Activated CD4-positive, alpha-beta T cell treated with anti-CD3 and anti-CD28 coated beads, Interleukin-2, amount 10 ng/mL, durations not matched to agents 7 days and 5 days (primary cell): Measurements from ENCODE around the gene NINJ2. TPM values are rescaled to one million over a fixed set of nuclear protein-coding genes. Genes with fewer than 3 reads are reported as not detected.

Experiments used
- CTCF ChIA-PET: fragments of 350-600 bp; sonication (Branson Sonifier 250); formaldehyde crosslinking; loops from one replicate; lab custom pipeline; 2021; ENCODE audit warnings: antibody characterized with exemption; lab: Charles Lee
- POLR2A ChIA-PET: fragments of 350-600 bp; sonication (Branson Sonifier 250); formaldehyde crosslinking; loops from one replicate; lab custom pipeline; 2021; ENCODE audit warnings: antibody characterized with exemption; lab: Charles Lee
- DNase-seq: peaks from one replicate; pipeline ENCODE4 v3.0.0-alpha.2; 2020
- H3K27ac Mint-ChIP-seq: one replicate; pipeline ENCODE4 v1.8.0; 2021; ENCODE audit warnings: mild to moderate bottlenecking, moderate library complexity, mixed read lengths
- H3K27me3 Mint-ChIP-seq: one replicate; pipeline ENCODE4 v1.8.0; 2021; ENCODE audit warnings: mixed read lengths
- H3K36me3 Mint-ChIP-seq: one replicate; pipeline ENCODE4 v1.8.0; 2021; ENCODE audit warnings: low read depth, mixed read lengths
- H3K4me1 Mint-ChIP-seq: one replicate; pipeline ENCODE4 v1.8.0; 2021; ENCODE audit warnings: mixed read lengths
- H3K4me3 Mint-ChIP-seq: one replicate; pipeline ENCODE4 v1.8.0; 2021; ENCODE audit warnings: mild to moderate bottlenecking, moderate library complexity, mixed read lengths
- H3K9me3 Mint-ChIP-seq: one replicate; pipeline ENCODE4 v1.8.0; 2021; ENCODE audit warnings: mixed read lengths
- total RNA-seq, 2 experiments: library from RNA; stranded (reverse); gene quantifications; one replicate each; pipeline ENCODE4 v1.2.3, GENCODE V29; 2021

The NINJ2 gene
- total RNA-seq, 2 experiments from 2014 or later: 6.7 to 7.4 TPM

GRCh38 chr12:602700-603068 lies 60.6 kb downstream of the NINJ2 start:
- H3K36me3 Mint-ChIP-seq: no peaks in the 10 kb centered on the region
- no peak overlapping the region for H3K27ac Mint-ChIP-seq
- no peaks in the 10 kb centered on the region for H3K9me3 Mint-ChIP-seq
- no peaks in the 10 kb centered on the region for H3K27me3 Mint-ChIP-seq
- ChIA-PET POLR2A (no interaction called here), CTCF (interaction anchor here (0.6 to 2.0 kb wide), 4 partner anchors 9 to 343 kb away, joined by 3 to 7 read pairs (median 4); no protein-coding TSS in a partner anchor)
- H3K4me1 Mint-ChIP-seq: peaks cover 12% of the 10 kb centered on the region
- H3K4me3 Mint-ChIP-seq: no peak overlapping the region
- DNase-seq: no peak

GRCh38 chr12:601976-602699 lies 61.1 kb downstream of the NINJ2 start:
- Mint-ChIP-seq H3K9me3 (no peaks in the 10 kb centered on the region), H3K27ac (no peak overlapping the region), H3K36me3 (no peaks in the 10 kb centered on the region), H3K27me3 (no peaks in the 10 kb centered on the region), H3K4me1 (peaks cover 6% of the 10 kb centered on the region), H3K4me3 (no peak overlapping the region)
- ChIA-PET POLR2A (no interaction called here), CTCF (interaction anchor here (0.6 to 2.1 kb wide), 3 partner anchors 23 to 47 kb away, joined by 3 to 5 read pairs (median 3); no protein-coding TSS in a partner anchor)
- no peak for DNase-seq

GRCh38 chr12:599756-600155 lies 63.5 kb downstream of the NINJ2 start:
- H3K4me3 Mint-ChIP-seq: no peak overlapping the region
- H3K36me3 Mint-ChIP-seq: no peaks in the 10 kb centered on the region
- no peaks in the 10 kb centered on the region for H3K4me1 Mint-ChIP-seq
- ChIA-PET POLR2A (interaction anchor here (0.6 kb wide), 1 partner anchor 23 kb away, joined by 3 read pairs; no protein-coding TSS in a partner anchor), CTCF (interaction anchor here (0.5 to 2.2 kb wide), 7 partner anchors 10 to 154 kb away, joined by 3 to 6 read pairs (median 4); no protein-coding TSS in a partner anchor)
- no peaks in the 10 kb centered on the region for H3K9me3 Mint-ChIP-seq
- no peak for DNase-seq
- peaks cover 3% of the 10 kb centered on the region for H3K27me3 Mint-ChIP-seq
- no peak overlapping the region for H3K27ac Mint-ChIP-seq

- Mint-ChIP-seq H3K27ac (no peak overlapping the region), H3K36me3 (no peaks in the 10 kb centered on the region), H3K9me3 (no peaks in the 10 kb centered on the region), H3K27me3 (peaks cover 16% of the 10 kb centered on the region), H3K4me3 (no peak overlapping the region), H3K4me1 (no peaks in the 10 kb centered on the region)
- POLR2A ChIA-PET: no interaction called here
- CTCF ChIA-PET: interaction anchor here (1.4 to 2.2 kb wide), 4 partner anchors 12 to 153 kb away, joined by 3 to 8 read pairs (median 4); no protein-coding TSS in a partner anchor
- no peak for DNase-seq
These were observed 65.2 kb downstream of the NINJ2 start for GRCh38 chr12:597926-598568.

GRCh38 chr12:593396-594270 lies 69.6 kb downstream of the NINJ2 start:
- CTCF ChIA-PET: interaction anchor here (1.5 to 3.3 kb wide), 2 partner anchors 10 to 18 kb away, joined by 5 to 13 read pairs; no protein-coding TSS in a partner anchor

GRCh38 chr12:592024-592505 lies 71.2 kb downstream of the NINJ2 start:
- no peak overlapping the region for H3K4me3 Mint-ChIP-seq

More at GRCh38 chr12:593396-594270, 69.6 kb downstream of the NINJ2 start:
- no peak overlapping the region for H3K4me3 Mint-ChIP-seq
- H3K36me3 Mint-ChIP-seq: no peaks in the 10 kb centered on the region
- H3K27me3 Mint-ChIP-seq: peaks cover 17% of the 10 kb centered on the region
- H3K9me3 Mint-ChIP-seq: no peaks in the 10 kb centered on the region
- DNase-seq: no peak
- no peak overlapping the region for H3K27ac Mint-ChIP-seq
- POLR2A ChIA-PET: interaction anchor here (0.6 kb wide), 1 partner anchor 13 kb away, joined by 5 read pairs; no protein-coding TSS in a partner anchor
- peaks cover 3% of the 10 kb centered on the region for H3K4me1 Mint-ChIP-seq

GRCh38 chr12:591167-592023 lies 71.8 kb downstream of the NINJ2 start:
- Mint-ChIP-seq H3K4me1 (peaks cover 3% of the 10 kb centered on the region), H3K36me3 (no peaks in the 10 kb centered on the region), H3K4me3 (no peak overlapping the region), H3K9me3 (no peaks in the 10 kb centered on the region), H3K27ac (no peak overlapping the region), H3K27me3 (peaks cover 17% of the 10 kb centered on the region)
- no peak for DNase-seq
- ChIA-PET POLR2A (no interaction called here), CTCF (interaction anchor here (0.6 to 3.3 kb wide), 6 partner anchors 15 to 229 kb away, joined by 3 to 13 read pairs (median 4); no protein-coding TSS in a partner anchor)

More at GRCh38 chr12:592024-592505, 71.2 kb downstream of the NINJ2 start:
- H3K4me1 Mint-ChIP-seq: peaks cover 3% of the 10 kb centered on the region
- no peaks in the 10 kb centered on the region for H3K36me3 Mint-ChIP-seq
- DNase-seq: no peak
- ChIA-PET POLR2A (no interaction called here), CTCF (interaction anchor here (1.0 to 3.3 kb wide), 6 partner anchors 15 to 222 kb away, joined by 3 to 13 read pairs (median 4); no protein-coding TSS in a partner anchor)
- H3K27ac Mint-ChIP-seq: no peak overlapping the region
- peaks cover 17% of the 10 kb centered on the region for H3K27me3 Mint-ChIP-seq
- no peaks in the 10 kb centered on the region for H3K9me3 Mint-ChIP-seq

- Mint-ChIP-seq H3K4me3 (no peak overlapping the region), H3K4me1 (peaks cover 3% of the 10 kb centered on the region), H3K9me3 (no peaks in the 10 kb centered on the region), H3K27ac (no peak overlapping the region), H3K27me3 (peaks cover 17% of the 10 kb centered on the region), H3K36me3 (no peaks in the 10 kb centered on the region)
- CTCF ChIA-PET: interaction anchor here (3.3 kb wide), 1 partner anchor 14 kb away, joined by 13 read pairs; no protein-coding TSS in a partner anchor
- no peak for DNase-seq
- POLR2A ChIA-PET: no interaction called here
These were observed 73.0 kb downstream of the NINJ2 start for GRCh38 chr12:590206-590750.

GRCh38 chr12:588646-589045 lies 74.6 kb downstream of the NINJ2 start:
- CTCF ChIA-PET: interaction anchor here (1.0 kb wide), 1 partner anchor 12 kb away, joined by 5 read pairs; no protein-coding TSS in a partner anchor
- Mint-ChIP-seq H3K9me3 (no peaks in the 10 kb centered on the region), H3K36me3 (no peaks in the 10 kb centered on the region), H3K4me3 (no peak overlapping the region), H3K27me3 (peaks cover 7% of the 10 kb centered on the region), H3K27ac (no peak overlapping the region), H3K4me1 (peaks cover 3% of the 10 kb centered on the region)
- POLR2A ChIA-PET: no interaction called here
- no peak for DNase-seq

- H3K27me3 Mint-ChIP-seq: peaks cover under 1% of the 10 kb centered on the region
- H3K9me3 Mint-ChIP-seq: no peaks in the 10 kb centered on the region
- H3K4me1 Mint-ChIP-seq: peaks cover 3% of the 10 kb centered on the region
- no peak for DNase-seq
- ChIA-PET POLR2A (no interaction called here), CTCF (interaction anchor here (0.7 kb wide), 1 partner anchor 19 kb away, joined by 3 read pairs; no protein-coding TSS in a partner anchor)
- no peaks in the 10 kb centered on the region for H3K36me3 Mint-ChIP-seq
- no peak overlapping the region for H3K4me3 Mint-ChIP-seq
- no peak overlapping the region for H3K27ac Mint-ChIP-seq
These were observed 75.3 kb downstream of the NINJ2 start for GRCh38 chr12:588024-588322.
